ENCODE results near the gene ADAM12.

ADAM12 gene, protein sequence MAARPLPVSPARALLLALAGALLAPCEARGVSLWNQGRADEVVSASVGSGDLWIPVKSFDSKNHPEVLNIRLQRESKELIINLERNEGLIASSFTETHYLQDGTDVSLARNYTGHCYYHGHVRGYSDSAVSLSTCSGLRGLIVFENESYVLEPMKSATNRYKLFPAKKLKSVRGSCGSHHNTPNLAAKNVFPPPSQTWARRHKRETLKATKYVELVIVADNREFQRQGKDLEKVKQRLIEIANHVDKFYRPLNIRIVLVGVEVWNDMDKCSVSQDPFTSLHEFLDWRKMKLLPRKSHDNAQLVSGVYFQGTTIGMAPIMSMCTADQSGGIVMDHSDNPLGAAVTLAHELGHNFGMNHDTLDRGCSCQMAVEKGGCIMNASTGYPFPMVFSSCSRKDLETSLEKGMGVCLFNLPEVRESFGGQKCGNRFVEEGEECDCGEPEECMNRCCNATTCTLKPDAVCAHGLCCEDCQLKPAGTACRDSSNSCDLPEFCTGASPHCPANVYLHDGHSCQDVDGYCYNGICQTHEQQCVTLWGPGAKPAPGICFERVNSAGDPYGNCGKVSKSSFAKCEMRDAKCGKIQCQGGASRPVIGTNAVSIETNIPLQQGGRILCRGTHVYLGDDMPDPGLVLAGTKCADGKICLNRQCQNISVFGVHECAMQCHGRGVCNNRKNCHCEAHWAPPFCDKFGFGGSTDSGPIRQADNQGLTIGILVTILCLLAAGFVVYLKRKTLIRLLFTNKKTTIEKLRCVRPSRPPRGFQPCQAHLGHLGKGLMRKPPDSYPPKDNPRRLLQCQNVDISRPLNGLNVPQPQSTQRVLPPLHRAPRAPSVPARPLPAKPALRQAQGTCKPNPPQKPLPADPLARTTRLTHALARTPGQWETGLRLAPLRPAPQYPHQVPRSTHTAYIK

DNA sequence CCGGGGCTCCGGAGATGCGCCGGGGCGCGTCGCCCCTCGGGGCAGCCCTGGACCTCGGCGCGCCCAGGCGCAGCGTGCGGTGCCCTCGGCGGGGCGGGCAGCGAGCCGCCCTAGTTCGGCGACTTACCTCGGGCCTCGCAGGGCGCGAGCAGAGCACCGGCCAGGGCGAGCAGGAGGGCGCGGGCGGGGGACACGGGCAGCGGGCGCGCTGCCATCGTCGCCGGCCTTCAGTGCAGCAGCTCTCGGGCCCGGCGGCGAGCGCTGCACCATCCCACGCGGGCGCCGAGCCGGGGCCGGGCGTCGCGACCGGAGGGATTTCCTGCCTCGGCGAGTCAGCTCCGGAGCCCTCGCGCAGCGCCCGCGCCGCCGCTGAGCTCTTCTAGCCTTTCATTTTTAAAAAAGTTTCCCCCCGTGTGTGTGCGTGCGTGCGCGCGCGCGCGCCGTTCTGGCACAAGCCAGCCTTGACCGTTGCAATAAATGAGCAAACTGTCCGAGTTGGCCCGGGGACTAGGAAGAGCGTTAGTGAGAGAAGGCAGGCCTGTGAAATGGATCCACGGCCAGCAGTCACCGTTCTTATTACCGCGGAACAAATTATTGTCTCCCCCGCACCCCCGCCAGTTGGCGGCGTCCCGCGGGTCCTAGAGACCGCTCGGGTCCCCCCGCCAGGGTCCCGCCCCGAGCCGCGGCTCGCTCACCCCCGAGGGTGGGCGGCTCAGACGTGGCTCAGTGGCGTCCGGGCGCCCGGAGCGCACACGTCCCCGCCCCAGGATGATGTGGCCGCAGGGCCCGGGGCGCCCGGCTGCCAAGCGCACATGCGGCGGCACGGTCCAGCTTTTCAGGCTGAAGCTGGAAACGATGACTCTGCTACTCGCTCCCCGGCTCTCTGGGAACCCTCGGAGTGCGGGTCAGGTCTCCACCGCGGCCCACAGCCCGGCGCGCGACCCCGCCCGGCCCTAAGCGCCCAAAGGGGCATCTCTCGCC, at the start of gene ADAM12:
Gene ADAM12 (minus strand): TSS at position 547 of the 981 bp plus-strand sequence. CDS start 332 bp downstream, at position 215.
- no peak for DNase-seq

DNA sequence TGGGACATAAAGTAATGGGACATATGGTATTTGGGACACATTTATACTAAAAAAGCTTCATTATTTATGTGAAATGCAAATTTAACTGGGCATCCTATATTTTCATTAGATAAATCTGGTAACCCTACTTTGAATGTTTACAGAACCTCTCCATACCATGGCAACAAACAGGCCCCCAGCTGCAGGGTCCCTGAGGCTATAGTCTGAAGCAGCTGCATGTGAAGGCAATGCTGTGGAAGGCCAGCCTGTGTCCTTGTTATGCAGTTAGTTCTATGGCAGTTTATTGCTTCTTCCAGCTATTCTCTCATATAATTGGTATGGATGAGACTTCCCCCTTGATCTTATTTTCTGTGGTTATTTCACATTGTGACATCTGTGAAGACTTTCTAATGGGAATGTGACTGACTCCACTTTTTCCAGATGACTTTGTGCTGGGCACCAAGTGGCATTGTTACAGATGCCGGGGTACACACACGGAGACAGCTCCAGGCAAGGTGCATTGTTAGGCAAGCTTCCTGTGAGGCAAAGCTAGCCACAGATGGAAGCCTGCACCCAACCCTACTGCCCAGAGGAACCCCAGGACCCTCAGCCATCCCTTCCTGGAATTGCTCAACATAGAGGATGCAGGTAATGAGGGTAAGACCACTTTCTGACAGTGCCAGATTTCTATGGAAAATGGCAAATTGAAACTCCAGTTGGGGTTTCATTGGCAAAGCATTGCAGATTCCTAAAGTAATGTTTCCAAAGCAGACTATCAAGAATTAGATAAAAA, 49.5 kb upstream of the ADAM12 start:
- DNase-seq = no peak

- no peak for DNase-seq
Measured at GRCh38 chr10:126434235-126434634, 46.0 kb upstream of the ADAM12 start.

DNA sequence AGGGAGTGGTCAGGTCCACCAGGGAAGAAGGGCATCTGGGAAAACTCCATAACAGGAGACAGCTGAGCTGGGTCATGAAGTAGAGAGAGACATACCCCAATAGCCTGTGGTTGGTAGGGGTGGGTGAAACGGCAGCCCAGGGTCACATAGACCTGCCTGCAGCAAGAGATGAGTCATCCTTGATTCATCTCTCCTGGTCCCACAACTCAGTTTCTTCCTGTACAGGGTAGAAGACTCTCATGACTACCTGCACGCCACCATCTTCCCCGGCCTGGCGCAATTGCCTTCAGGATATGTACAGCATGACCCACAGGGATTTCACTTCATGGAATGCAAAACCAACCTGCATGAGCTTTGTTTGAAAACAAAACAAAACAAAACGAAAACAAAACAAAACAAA, 45.1 kb upstream of the ADAM12 start:
- no peak for DNase-seq

DNA sequence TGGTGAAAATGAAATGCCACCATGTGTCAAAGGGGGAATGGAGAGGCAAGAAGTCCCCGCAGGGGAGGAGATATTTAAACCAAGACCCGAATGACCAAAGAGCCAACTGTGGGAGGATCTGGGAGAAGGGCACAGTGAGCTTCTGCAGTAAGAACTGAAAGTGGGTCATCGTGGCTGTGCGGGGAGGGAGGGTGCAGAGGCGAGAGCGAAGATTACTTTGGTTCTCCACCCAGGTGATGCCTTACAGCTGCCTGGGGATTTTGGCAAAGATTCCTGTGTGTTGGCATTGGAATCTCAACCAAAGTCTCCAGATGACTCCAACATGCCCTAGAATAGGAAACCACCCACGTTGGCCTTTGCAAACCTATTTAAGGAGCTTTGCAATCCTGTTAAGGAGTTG, 44.2 kb upstream of the ADAM12 start:
- DNase-seq = no peak

DNA sequence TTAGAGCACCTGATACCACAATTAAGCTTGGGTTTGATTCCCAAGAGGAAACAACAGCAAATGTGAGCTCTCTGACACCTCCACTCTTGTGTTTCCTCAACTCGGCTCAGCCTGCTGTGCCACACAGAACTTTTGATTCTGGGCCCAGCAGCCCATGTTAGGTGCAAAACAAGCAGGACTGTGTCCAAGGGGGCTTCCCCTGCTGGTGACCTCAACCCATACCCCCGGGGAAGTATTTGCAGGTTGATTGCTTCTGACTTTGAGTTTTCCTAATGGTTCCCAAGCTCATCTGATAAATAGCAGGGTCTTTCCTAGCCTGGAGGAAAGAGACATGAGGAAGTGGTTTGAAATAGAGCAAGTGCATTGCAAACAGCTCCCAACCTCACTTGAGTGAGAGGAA, 43.5 kb upstream of the ADAM12 start:
- DNase-seq = no peak

DNA sequence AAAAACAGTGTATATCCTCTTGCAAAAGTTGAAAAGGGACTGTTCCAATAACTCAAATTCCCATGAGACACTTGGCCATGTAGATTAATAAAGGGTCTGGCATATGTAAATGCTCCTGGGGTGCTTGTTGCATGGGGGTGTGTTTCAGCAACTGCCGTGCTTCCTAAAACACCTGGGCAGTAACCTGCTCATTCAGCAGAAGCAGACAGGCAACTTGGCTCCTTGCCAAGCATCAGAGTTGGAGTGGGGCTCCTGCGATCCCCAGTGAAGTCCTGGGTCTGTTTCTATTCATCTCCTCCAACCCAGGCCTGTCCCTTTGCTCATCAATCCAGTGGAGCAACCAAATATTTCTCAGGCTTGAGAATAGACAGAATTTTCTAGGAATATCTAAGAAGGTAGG, 42.2 kb upstream of the ADAM12 start:
- DNase-seq = no peak

GRCh38 chr10:126429275-126429674, 41.0 kb upstream of the ADAM12 start:
- no peak for DNase-seq

- DNase-seq = no peak
Measured at GRCh38 chr10:126425489-126426065, 37.3 kb upstream of the ADAM12 start.

GRCh38 chr10:126425032-126425431, 36.8 kb upstream of the ADAM12 start:
- no peak for DNase-seq

DNA sequence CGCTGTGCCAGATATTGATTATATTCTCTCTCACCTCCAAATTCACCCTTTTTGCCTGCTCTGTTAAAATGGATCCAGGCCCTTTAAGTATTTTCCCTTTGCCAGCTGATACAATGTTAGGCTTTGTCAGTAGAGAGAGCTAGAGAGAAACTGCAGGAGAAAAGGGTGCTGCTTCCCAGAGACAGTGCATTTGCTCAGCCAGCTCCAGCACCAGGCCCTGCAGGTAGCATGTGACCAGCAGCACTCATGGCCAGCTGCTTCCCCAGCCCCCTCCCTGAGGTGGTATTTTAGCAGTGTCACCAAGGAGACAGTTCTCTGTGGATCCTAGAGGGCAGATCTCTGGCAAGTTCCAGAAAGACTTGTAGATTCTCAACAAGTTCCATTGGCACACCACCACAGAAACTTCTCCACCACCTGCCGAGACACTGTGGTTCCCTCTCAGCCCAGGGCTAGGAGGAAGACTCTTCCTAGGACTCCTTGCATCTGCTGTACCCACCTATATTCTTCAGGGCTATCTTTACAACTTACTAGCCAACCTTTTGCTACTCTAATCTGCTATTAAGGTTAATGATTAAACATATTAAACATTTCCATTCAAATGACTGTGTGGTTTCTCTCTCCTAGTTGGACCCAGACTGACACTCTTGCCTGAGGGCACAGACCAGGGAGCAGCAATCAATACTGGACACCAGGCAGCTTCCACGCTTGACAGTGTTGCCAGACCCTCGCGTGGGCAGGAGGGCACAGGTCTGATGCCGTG, 35.6 kb upstream of the ADAM12 start:
- no peak for DNase-seq

DNA sequence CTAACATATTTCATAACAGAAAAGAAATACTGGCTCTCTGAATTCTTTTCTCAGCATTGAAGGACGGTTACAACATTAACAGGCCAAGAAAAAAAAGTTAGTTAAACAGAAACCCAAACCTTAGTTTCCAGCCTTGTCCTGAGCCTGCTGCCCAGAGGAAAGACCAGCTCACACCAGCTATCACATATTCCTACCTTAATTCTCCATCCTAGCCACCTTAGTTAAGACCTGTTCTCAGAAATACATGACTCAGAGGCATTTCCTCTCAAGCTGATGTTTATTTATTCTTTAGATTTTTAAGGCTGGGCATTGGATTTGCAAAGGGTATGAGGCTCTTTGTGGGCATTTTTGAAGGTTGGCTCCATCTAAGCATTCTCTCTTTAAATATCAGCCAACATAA, 34.3 kb upstream of the ADAM12 start:
- DNase-seq = no peak

DNA sequence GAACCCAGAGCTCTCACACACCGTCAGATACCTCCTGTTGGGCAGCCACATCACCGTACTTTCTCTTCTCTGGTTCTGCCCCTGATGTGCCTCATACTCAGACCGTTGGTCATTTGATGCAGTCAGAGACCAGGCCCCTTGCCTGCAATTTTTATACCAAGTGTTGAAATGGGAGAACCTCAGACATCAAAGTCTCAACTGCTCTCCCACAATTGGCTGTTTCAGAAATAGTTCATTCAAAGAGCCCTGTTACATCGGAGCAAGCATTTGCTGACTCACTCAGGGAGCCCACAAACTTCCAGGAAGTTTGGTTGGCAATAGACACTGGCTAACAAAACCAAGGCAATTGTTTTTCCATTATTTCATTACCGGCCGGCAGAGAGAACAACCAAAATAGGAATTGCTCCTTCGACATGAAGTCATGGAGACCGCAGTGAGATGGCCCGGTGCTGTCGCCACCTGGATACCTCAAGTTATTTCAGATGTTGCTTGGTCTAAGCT, 33.5 kb upstream of the ADAM12 start:
- no peak for DNase-seq

DNA sequence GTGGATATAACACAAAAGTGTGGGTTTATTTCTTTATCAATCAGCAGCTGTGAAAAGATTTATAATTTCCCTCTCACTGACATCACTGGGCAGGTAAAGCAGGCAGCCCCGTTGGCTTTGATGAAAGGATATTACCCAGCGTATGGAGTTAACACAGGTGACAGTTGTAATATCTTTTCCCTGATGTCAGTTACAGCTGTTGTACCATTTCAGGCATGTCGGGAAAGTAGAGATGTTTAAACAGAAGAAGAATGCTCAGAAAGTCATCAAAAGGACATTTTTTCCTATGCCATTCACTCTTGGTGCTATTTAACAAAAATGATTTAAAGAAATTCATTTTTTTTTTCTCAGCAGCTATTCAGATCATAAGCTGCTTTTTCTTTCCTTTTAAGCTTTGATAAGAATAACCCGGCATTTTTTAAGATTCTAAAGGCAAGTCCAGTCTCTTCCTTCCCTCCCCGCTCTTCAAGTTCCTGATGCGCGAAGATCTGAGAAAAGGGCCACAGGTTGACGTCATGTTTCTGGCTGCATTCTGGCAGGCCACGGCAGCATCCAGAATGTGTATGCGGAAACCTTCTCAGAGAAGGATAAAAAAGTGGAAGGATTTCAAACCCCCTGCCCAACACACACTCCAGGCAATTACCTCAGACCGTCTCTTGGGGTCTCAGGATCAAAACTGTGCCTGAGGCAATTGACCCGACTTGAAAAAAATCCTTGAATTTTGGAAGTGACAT, 32.5 kb upstream of the ADAM12 start:
- DNase-seq = no peak

DNA sequence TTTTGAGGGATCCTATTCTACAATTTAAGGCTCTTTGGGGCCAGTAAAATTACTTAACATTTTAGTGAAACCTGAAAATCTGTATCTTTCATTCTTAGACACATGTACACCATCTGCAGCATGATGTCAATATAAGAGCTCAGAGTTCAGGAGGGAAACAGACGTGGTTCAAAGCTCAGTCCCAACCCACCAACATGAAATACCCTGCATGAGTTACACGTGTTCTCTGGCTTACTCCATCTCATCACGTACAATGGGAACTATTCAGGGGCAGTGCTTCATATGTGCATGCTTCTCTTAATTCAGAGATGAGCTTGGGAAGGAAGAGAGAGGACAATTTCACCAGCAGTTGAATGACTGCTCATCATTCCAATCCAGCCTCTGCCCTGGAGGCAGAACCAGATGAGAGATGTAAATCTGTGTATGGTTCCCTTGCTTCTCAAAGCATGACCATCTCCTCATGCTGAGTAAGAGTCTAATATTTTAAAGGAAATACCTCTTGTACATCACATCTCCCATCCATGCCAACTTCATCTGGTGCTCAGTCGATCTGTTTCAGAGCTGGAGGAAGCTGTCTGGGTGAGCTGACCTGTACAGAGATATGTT, 29.0 kb upstream of the ADAM12 start:
- DNase-seq = no peak

DNA sequence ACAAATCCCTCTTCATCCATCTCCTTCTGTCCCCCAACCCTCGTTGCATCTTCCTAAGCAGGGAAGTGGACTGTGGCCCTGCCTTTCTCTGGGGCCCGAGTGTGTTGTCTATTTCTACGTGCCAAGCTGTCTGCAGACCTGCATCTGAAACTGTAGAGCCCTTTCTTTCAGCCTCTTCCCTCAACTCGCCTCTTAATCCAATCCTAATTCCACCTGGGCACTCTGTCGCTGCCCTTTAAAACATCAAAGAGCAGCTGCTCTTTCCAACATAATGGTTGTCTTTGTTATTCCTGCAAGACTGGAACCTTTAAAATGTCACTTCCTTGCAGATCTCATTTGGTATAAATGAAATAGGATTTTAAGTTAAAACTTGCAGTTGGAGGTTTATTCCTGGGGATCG, 21.5 kb upstream of the ADAM12 start:
- no peak for DNase-seq

- DNase-seq = no peak
Measured at GRCh38 chr10:126408953-126409641, 20.8 kb upstream of the ADAM12 start.

- no peak for DNase-seq
Measured at GRCh38 chr10:126407831-126408230, 19.6 kb upstream of the ADAM12 start.
